Measurements from ENCODE around the gene COL27A1. TPM values are rescaled to one million over a fixed set of nuclear protein-coding genes. Genes with fewer than 3 reads are reported as not detected.

COL27A1 gene
- total RNA-seq, 4 donors from 2014 or later = 14.2 to 32.9 (median 20.7) TPM

- TF ChIP-seq CTCF (IDR thresholded peaks at IDR 0.05) (no peak), POLR2AphosphoS5 (IDR thresholded peaks at IDR 0.05) (no peak), POLR2A (IDR thresholded peaks at IDR 0.05) (no peak), EP300 (IDR thresholded peaks at IDR 0.05) (no peak)
- H3K4me3 ChIP-seq = no peak overlapping the region
- H3K27me3 ChIP-seq = no peaks in the 10 kb centered on the region
- no peaks in the 10 kb centered on the region for H3K9me3 ChIP-seq
- H3K27ac ChIP-seq = no peak overlapping the region
- 60% methylated on average over 3 of the region's 3 CpGs for WGBS
- peaks cover 2% of the 10 kb centered on the region for H3K36me3 ChIP-seq
- DNase-seq (ENCODE audit: low spot score in 2 of 2) = no peak
- H3K4me1 ChIP-seq = peaks cover 20% of the 10 kb centered on the region
Measured at GRCh38 chr9:114250648-114251047, 95.3 kb downstream of the COL27A1 start.

GRCh38 chr9:114252394-114252793, 97.1 kb downstream of the COL27A1 start:
- no peak for TF ChIP-seq POLR2AphosphoS5 (IDR thresholded peaks at IDR 0.05)
- no peak for TF ChIP-seq POLR2A (IDR thresholded peaks at IDR 0.05)
- no peak for TF ChIP-seq CTCF (IDR thresholded peaks at IDR 0.05)
- TF ChIP-seq EP300 (IDR thresholded peaks at IDR 0.05) = no peak
- WGBS = 100% methylated on average over 1 of the region's 6 CpGs
- H3K9me3 ChIP-seq = no peaks in the 10 kb centered on the region

DNA sequence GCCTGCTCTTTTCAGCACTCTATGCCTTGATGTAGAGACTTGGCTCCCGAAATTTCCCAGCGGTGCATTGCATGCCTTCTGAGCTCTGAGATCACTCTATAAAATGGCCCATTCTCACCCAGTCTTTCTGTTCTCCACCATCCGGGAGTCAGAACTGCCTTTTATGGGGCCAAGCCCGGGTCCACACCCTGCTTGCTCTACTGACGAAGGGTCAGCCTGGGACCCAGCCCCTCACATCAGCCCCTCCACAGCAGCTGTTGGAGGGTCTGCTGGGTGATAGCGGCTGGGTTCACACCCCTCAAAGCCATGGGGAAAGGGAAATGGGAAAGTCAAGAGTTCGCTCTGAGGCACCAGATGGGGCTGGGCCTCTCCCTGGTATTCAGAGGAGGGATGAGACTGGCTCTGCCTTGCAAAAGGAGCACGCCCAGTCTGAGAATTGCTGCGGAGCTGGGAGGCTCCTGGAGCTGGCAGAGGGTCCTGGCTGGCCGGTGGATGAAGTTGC, 101.5 kb downstream of the COL27A1 start:
- WGBS = 78% methylated on average over 7 of the region's 10 CpGs

More at GRCh38 chr9:114252394-114252793, 97.1 kb downstream of the COL27A1 start:
- no peak for DNase-seq (ENCODE audit: low spot score in 2 of 2)
- H3K27ac ChIP-seq = no peak overlapping the region
- H3K36me3 ChIP-seq = no peaks in the 10 kb centered on the region
- H3K27me3 ChIP-seq = no peaks in the 10 kb centered on the region
- H3K4me1 ChIP-seq = peaks cover 20% of the 10 kb centered on the region
- no peak overlapping the region for H3K4me3 ChIP-seq

GRCh38 chr9:114258218-114258617, 102.9 kb downstream of the COL27A1 start:
- no peak for TF ChIP-seq POLR2AphosphoS5 (IDR thresholded peaks at IDR 0.05)
- TF ChIP-seq CTCF (IDR thresholded peaks at IDR 0.05) = no peak
- no peak for TF ChIP-seq EP300 (IDR thresholded peaks at IDR 0.05)
- TF ChIP-seq POLR2A (IDR thresholded peaks at IDR 0.05) = no peak
- no peaks in the 10 kb centered on the region for H3K27me3 ChIP-seq
- no peak for DNase-seq (ENCODE audit: low spot score in 2 of 2)
- H3K9me3 ChIP-seq = no peaks in the 10 kb centered on the region
- no peak overlapping the region for H3K27ac ChIP-seq
- H3K4me3 ChIP-seq = no peak overlapping the region
- no peaks in the 10 kb centered on the region for H3K4me1 ChIP-seq
- H3K36me3 ChIP-seq = no peaks in the 10 kb centered on the region
- 76% methylated on average over 9 of the region's 10 CpGs for WGBS

More for the DNA sequence above, 101.5 kb downstream of the COL27A1 start:
- TF ChIP-seq POLR2A (IDR thresholded peaks at IDR 0.05) = no peak
- TF ChIP-seq EP300 (IDR thresholded peaks at IDR 0.05) = no peak
- Histone ChIP-seq H3K36me3 (no peaks in the 10 kb centered on the region), H3K27ac (no peak overlapping the region), H3K4me1 (no peaks in the 10 kb centered on the region), H3K4me3 (no peak overlapping the region), H3K9me3 (no peaks in the 10 kb centered on the region), H3K27me3 (no peaks in the 10 kb centered on the region)
- DNase-seq (ENCODE audit: low spot score in 2 of 2) = no peak

DNA sequence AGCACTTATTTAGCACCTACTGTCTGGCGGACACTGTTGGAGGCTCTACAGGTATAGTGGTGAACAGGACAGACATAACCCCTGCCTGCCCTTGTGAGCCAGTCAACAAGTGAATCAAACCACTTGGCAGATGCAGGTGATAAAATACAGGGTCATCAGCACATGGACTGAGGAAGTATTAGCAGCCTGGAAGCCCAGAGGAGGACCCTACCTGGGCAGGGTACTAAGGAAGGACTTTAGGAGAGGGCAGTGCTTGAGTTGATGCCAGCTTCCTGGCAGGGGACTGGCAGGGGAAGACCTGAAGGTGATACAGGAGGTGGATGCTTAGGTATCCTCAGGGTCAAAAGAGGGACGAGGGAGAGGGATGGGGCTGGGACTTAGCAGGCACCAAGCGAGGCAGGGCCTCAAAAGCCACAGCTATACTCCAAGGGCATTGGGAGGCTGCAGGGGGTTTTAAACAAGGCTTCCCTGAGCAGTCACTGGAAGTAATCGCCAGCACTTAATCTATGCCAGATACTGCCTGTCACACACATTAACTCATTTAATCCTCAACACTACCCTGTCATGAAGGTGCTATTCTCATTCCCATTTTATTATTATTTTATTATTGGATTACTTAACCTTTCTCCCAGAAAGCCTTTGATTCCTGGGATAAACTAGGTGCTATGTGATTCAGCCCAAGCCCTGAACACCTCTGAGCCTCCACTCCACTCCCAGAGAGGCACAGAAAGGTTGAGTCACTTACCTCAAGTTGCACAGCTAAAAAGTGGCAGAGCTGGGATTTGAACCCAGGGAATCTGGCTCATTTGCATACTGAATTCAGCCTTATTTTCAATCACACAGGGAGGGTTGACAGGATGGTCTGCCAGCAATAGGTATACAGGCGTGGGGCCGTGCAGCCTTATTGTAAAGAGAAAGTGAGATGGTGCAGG, 103.8 kb downstream of the COL27A1 start:
- DNase-seq (ENCODE audit: low spot score in 2 of 2) = no peak
- H3K9me3 ChIP-seq = no peaks in the 10 kb centered on the region
- 83% methylated on average over 6 of the region's 6 CpGs for WGBS
- no peaks in the 10 kb centered on the region for H3K4me1 ChIP-seq
- TF ChIP-seq POLR2AphosphoS5 (IDR thresholded peaks at IDR 0.05) (no peak), EP300 (IDR thresholded peaks at IDR 0.05) (no peak)
- no peaks in the 10 kb centered on the region for H3K36me3 ChIP-seq
- H3K27me3 ChIP-seq = no peaks in the 10 kb centered on the region
- no peak overlapping the region for H3K4me3 ChIP-seq
- H3K27ac ChIP-seq = no peak overlapping the region

- Histone ChIP-seq H3K36me3 (no peaks in the 10 kb centered on the region), H3K27me3 (no peaks in the 10 kb centered on the region), H3K4me3 (no peak overlapping the region), H3K27ac (no peak overlapping the region), H3K4me1 (no peaks in the 10 kb centered on the region), H3K9me3 (no peaks in the 10 kb centered on the region)
- WGBS = 82% methylated on average over 13 of the region's 15 CpGs
- TF ChIP-seq POLR2AphosphoS5 (IDR thresholded peaks at IDR 0.05) = no peak
- no peak for TF ChIP-seq CTCF (IDR thresholded peaks at IDR 0.05)
- TF ChIP-seq EP300 (IDR thresholded peaks at IDR 0.05) = no peak
- no peak for TF ChIP-seq POLR2A (IDR thresholded peaks at IDR 0.05)
- DNase-seq (ENCODE audit: low spot score in 2 of 2) = no peak
Measured at GRCh38 chr9:114259798-114260523, 104.6 kb downstream of the COL27A1 start.
